K562 (cell line): Measurements from ENCODE around the gene FUNDC2. TPM values are rescaled to one million over a fixed set of nuclear protein-coding genes. Genes with fewer than 3 reads are reported as not detected.
A peak's percentile ranks its signal among the peaks of the same experiment; 100 is the strongest.

Source experiments
- ATAC-seq: fragments of 200-7000 bp; cut with Tn5 transposase; 3 replicates; pipeline ENCODE4 v1.9.1; 2020; ENCODE audit warnings: moderate library complexity
- BruUV-seq: library from RNA; stranded (reverse); fragments of 400-500 nt; replicated peaks from 2 replicates; lab custom pipeline; 2021; lab: Mats Ljungman, UMichigan
- CTCF ChIA-PET: fragments of 300-600 bp; formaldehyde crosslinking; extraction: SDS; loops from one replicate; lab custom pipeline; 2021; ENCODE audit warnings: low intra/inter-chr PET ratio; lab: Yijun Ruan, JAX
- POLR2A ChIA-PET: fragments of 300-600, 350-650 bp; sonication (Branson Sonifier 250); formaldehyde crosslinking; extraction: SDS; loops from one replicate; lab custom pipeline; 2021; ENCODE audit warnings: antibody characterized with exemption, inconsistent platforms; lab: Yijun Ruan, JAX
- DNase-seq, 4 experiments: peaks; one replicate each; pipeline versions ENCODE4 v3.0.0 to v3.0.0-alpha.2; 2011 to 2018; ENCODE audit warnings: low spot score in 3 of 4, mixed read lengths in 3 of 4; ENCODE audit errors: extremely low read depth in 1 of 4
- FAIRE-seq: peaks from 2 replicates; lab custom pipeline; 2011; peaks lifted over from hg19 to GRCh38; lab: Jason Lieb, UNC
- H2AFZ ChIP-seq: 2 replicates; pipeline ENCODE4 v1.6.0; 2011; ENCODE audit warnings: low read depth, low read length, control low read depth, inconsistent platforms
- H3K27ac ChIP-seq: fragments of 200-600 bp; 3 replicates; pipeline ENCODE4 v1.8.0; 2011; ENCODE audit warnings: low read depth, mild to moderate bottlenecking, control low read depth, inconsistent platforms, low read length, moderate library complexity, mixed read lengths; ENCODE audit errors: extremely low read depth
- H3K27me3 ChIP-seq, 2 experiments: fragments of 300-600 bp in 1 of 2; 2 replicates in 1 of 2; 3 replicates in 1 of 2; pipeline versions ENCODE4 v1.6.0 to v1.8.0; 2011; ENCODE audit warnings: inconsistent platforms in 2 of 2, low read length in 2 of 2, mild to moderate bottlenecking in 1 of 2, mixed read lengths in 1 of 2, moderate library complexity in 1 of 2; ENCODE audit not compliant: control insufficient read depth in 2 of 2, insufficient read depth in 2 of 2
- H3K36me3 ChIP-seq: fragments of 300-600 bp; 3 replicates; pipeline ENCODE4 v1.8.0; 2011; ENCODE audit warnings: mild to moderate bottlenecking, low read length, inconsistent platforms; ENCODE audit not compliant: control insufficient read depth, insufficient read depth
- H3K4me1 ChIP-seq, 2 experiments: fragments of 200-600 bp in 1 of 2; replicated peaks in 1 of 2; 2 replicates in 1 of 2; 3 replicates in 1 of 2; pipeline versions ENCODE4 v1.5.1 to v1.8.0; 2011; ENCODE audit warnings: inconsistent platforms in 2 of 2, low read length in 2 of 2, mild to moderate bottlenecking in 1 of 2, mixed read lengths in 1 of 2, moderate library complexity in 1 of 2; ENCODE audit not compliant: control insufficient read depth in 2 of 2, insufficient read depth in 2 of 2
- H3K4me2 ChIP-seq: 2 replicates; pipeline ENCODE4 v1.6.1; 2011; ENCODE audit warnings: low read length, control low read depth, inconsistent platforms, mixed read lengths; ENCODE audit not compliant: insufficient read depth
- H3K4me3 ChIP-seq: fragments of 200-600 bp; sonication (generic), shearing (Covaris generic); 2 replicates; pipeline ENCODE4 v1.5.1; 2016; ENCODE audit warnings: control low read depth, inconsistent platforms
- H3K79me2 ChIP-seq: fragments of 200-600 bp; 3 replicates; pipeline ENCODE4 v1.8.0; 2011; ENCODE audit warnings: low read length, inconsistent platforms; ENCODE audit not compliant: control insufficient read depth, insufficient read depth
- H3K9ac ChIP-seq, 2 experiments: 2 replicates each; pipeline versions ENCODE4 v1.6.0 to v1.6.1; 2011; ENCODE audit warnings: low read depth in 2 of 2, low read length in 2 of 2, control low read depth in 1 of 2, inconsistent platforms in 1 of 2, mild to moderate bottlenecking in 1 of 2, mixed read lengths in 1 of 2; ENCODE audit not compliant: insufficient read depth in 1 of 2
- H3K9me1 ChIP-seq: one replicate; pipeline ENCODE4 v1.6.0; 2011; ENCODE audit warnings: inconsistent platforms, mild to moderate bottlenecking, low read length, moderate library complexity; ENCODE audit not compliant: control insufficient read depth, insufficient read depth
- H3K9me3 ChIP-seq: replicated peaks from 2 replicates; pipeline ENCODE4 v1.5.1; 2011; ENCODE audit warnings: low read depth, low read length, inconsistent platforms; ENCODE audit not compliant: control insufficient read depth, insufficient read depth
- H4K20me1 ChIP-seq: replicated peaks from 2 replicates; pipeline ENCODE4 v1.6.1; 2011; ENCODE audit warnings: low read length, inconsistent platforms, mixed read lengths; ENCODE audit not compliant: control insufficient read depth, insufficient read depth
- CAMTA2 ChIP-seq: fragments of 250-450 bp; sonication (Bioruptor Pico); conservative IDR thresholded peaks from 2 replicates; pipeline ENCODE4 v1.5.1; 2022
- ELF2 ChIP-seq: fragments of 250-450 bp; sonication (Bioruptor Pico); IDR thresholded peaks from 2 replicates; pipeline ENCODE4 v1.5.0; 2021; ENCODE audit warnings: mild to moderate bottlenecking
- HMG20A ChIP-seq: fragments of 450-650 bp; formaldehyde crosslinking; conservative IDR thresholded peaks from 2 replicates; pipeline ENCODE4 v1.4.0; 2020; ENCODE audit warnings: mild to moderate bottlenecking, mixed read lengths
- KDM4B ChIP-seq, 2 experiments: fragments of 450-650 bp in 1 of 2; sonication (generic) in 1 of 2; IDR thresholded peaks; 2 replicates each; pipeline ENCODE4 v1.6.1; 2016 to 2017; ENCODE audit warnings: borderline replicate concordance in 2 of 2, antibody characterized with exemption in 1 of 2, low read depth in 1 of 2, mild to moderate bottlenecking in 1 of 2
- MEF2A ChIP-seq: IDR thresholded peaks from 2 replicates; pipeline ENCODE4 v1.6.1; 2011; ENCODE audit warnings: low read depth, mild to moderate bottlenecking, low read length, moderate library complexity; ENCODE audit not compliant: control insufficient read depth
- NRF1 ChIP-seq, 2 experiments: fragments of 450-650 bp; IDR thresholded peaks in 1 of 2; conservative IDR thresholded peaks in 1 of 2; 2 replicates each; pipeline ENCODE4 v1.6.1; 2014; ENCODE audit warnings: mild to moderate bottlenecking in 2 of 2
- ZEB2 ChIP-seq: fragments of 450-650 bp; IDR thresholded peaks from 2 replicates; pipeline ENCODE4 v1.6.1; 2016
- ZFP30 ChIP-seq: fragments of 250-450 bp; sonication (Bioruptor Pico); IDR thresholded peaks from 2 replicates; pipeline ENCODE4 v1.8.0; 2022; ENCODE audit warnings: moderate library complexity, mild to moderate bottlenecking, inconsistent platforms, borderline replicate concordance
- ZNF146 ChIP-seq: IDR thresholded peaks from one replicate; pipeline ENCODE4 v1.6.1; 2018; ENCODE audit warnings: missing compliant biosample characterization; ENCODE audit not compliant: unreplicated experiment
- ZNF324 ChIP-seq: fragments of 250-450 bp; sonication (Bioruptor Pico); IDR thresholded peaks from 2 replicates; pipeline ENCODE4 v1.4.0; 2020; ENCODE audit warnings: mild to moderate bottlenecking
- WGBS: fragments of 100-300 bp; shearing (Covaris generic); methylation state at CpG from one replicate; pipeline ENCODE4 v1.1.6; 2016; ENCODE audit warnings: low coverage, mixed read lengths; ENCODE audit not compliant: insufficient coverage; ENCODE audit errors: missing lambda C conversion rate; 5-methylcytosine and 5-hydroxymethylcytosine counted together
- in situ Hi-C: fragments of 300-500 bp; cut with MboI; formaldehyde crosslinking; loops from 4 replicates; pipeline ENCODE4 v1.15.0; 2018; ENCODE audit warnings: inconsistent platforms, mixed read lengths
- intact Hi-C: fragments of 100-400 bp; cut with micrococcal nuclease; formaldehyde crosslinking; loops from 2 replicates; pipeline ENCODE4 v1.14.2; 2022
- polyA plus RNA-seq, 8 experiments: library from polyadenylated mRNA; depleted of rRNA in 4 of 8; stranded (reverse) in 5 of 8; unstranded in 3 of 8; fragments of >200 nt; fragmentation: Nextera tagmentation in 2 of 8; fragmentation: Illumina TruSeq in 1 of 8; extraction: Ambion mirVana in 2 of 8; extraction: Trizol in 1 of 8; gene quantifications; 2 replicates each; pipeline versions ENCODE4 v1.2.1 to v1.2.3, GENCODE V29; 2011 to 2014; ENCODE audit warnings: inconsistent platforms in 1 of 8, missing spikeins in 1 of 8
- total RNA-seq, 7 experiments: library from RNA; depleted of rRNA in 6 of 7; stranded (reverse); fragments of >200 nt in 6 of 7; fragmentation: Illumina TruSeq in 2 of 7; extraction: Trizol in 2 of 7; gene quantifications; 2 replicates each; pipeline versions ENCODE4 v1.2.1 to v1.2.3, GENCODE V29; 2011 to 2021; ENCODE audit warnings: low replicate concordance in 1 of 7
- TF ChIP-seq, protein P1 (sequence below), 2 experiments: fragments of 450-650 bp; IDR thresholded peaks; 2 replicates each; pipeline ENCODE4 v1.6.1; 2016
- TF ChIP-seq, protein P2 (sequence below), 2 experiments: fragments of 150-350 bp in 1 of 2; IDR thresholded peaks; 2 replicates each; pipeline ENCODE4 v1.6.1; 2012 to 2016; ENCODE audit warnings: low read depth in 2 of 2, low read length in 2 of 2, mild to moderate bottlenecking in 1 of 2, moderate library complexity in 1 of 2
- TF ChIP-seq, protein P3 (sequence below): fragments of 250-450 bp; sonication (Bioruptor Pico); IDR thresholded peaks from 2 replicates; pipeline ENCODE4 v1.4.0; 2020; ENCODE audit warnings: mild to moderate bottlenecking
- TF ChIP-seq, protein P4 (sequence below): sonication (generic); formaldehyde crosslinking; IDR thresholded peaks from 2 replicates; pipeline ENCODE4 v1.4.0; 2020; ENCODE audit warnings: mild to moderate bottlenecking, missing genetic modification reagents

The FUNDC2 gene
- total and polyA plus RNA-seq, 9 of the 15 experiments (the other 6 are each of a cell fraction or from before 2014, with no cell fraction given), result 50.6 to 235 (median 123) TPM

DNA sequence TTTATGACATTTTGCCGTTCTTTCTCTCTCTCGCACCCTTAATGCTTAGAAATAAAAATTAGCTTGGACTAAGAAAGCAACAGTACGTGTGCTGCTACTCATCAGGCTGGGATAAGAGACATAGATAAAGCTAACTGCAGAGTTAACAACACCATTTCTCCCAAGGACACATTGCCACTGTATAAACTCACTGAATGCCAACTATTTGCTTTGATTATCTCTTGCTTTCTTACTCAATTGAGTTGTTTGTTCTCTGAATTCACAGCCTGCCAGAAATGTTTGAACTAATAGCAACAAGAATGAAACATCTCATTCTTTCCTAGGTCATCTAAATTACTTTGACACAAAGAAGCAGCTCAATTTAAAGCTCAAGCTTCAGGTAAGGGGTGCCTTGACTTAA lies 38.7 kb upstream of the FUNDC2 start:
- intact Hi-C loops, result loop anchor here (1.0 to 10.0 kb wide), 3 partner anchors 39 to 187 kb away; partner anchors contain the start of gene FUNDC2
- TF ChIP-seq, protein P1, sequence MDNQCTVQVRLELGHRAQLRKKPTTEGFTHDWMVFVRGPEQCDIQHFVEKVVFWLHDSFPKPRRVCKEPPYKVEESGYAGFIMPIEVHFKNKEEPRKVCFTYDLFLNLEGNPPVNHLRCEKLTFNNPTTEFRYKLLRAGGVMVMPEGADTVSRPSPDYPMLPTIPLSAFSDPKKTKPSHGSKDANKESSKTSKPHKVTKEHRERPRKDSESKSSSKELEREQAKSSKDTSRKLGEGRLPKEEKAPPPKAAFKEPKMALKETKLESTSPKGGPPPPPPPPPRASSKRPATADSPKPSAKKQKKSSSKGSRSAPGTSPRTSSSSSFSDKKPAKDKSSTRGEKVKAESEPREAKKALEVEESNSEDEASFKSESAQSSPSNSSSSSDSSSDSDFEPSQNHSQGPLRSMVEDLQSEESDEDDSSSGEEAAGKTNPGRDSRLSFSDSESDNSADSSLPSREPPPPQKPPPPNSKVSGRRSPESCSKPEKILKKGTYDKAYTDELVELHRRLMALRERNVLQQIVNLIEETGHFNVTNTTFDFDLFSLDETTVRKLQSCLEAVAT (IDR thresholded peaks at IDR 0.05), result no peak
- no peak for TF ChIP-seq MEF2A
- TF ChIP-seq, protein P2, sequence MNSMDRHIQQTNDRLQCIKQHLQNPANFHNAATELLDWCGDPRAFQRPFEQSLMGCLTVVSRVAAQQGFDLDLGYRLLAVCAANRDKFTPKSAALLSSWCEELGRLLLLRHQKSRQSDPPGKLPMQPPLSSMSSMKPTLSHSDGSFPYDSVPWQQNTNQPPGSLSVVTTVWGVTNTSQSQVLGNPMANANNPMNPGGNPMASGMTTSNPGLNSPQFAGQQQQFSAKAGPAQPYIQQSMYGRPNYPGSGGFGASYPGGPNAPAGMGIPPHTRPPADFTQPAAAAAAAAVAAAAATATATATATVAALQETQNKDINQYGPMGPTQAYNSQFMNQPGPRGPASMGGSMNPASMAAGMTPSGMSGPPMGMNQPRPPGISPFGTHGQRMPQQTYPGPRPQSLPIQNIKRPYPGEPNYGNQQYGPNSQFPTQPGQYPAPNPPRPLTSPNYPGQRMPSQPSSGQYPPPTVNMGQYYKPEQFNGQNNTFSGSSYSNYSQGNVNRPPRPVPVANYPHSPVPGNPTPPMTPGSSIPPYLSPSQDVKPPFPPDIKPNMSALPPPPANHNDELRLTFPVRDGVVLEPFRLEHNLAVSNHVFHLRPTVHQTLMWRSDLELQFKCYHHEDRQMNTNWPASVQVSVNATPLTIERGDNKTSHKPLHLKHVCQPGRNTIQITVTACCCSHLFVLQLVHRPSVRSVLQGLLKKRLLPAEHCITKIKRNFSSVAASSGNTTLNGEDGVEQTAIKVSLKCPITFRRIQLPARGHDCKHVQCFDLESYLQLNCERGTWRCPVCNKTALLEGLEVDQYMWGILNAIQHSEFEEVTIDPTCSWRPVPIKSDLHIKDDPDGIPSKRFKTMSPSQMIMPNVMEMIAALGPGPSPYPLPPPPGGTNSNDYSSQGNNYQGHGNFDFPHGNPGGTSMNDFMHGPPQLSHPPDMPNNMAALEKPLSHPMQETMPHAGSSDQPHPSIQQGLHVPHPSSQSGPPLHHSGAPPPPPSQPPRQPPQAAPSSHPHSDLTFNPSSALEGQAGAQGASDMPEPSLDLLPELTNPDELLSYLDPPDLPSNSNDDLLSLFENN (IDR thresholded peaks at IDR 0.05; ENCODE audit: low read depth in 2 of 2, low read length in 2 of 2), result no peak
- TF ChIP-seq NRF1 (conservative IDR thresholded peaks at IDR 0.05 in 1 of 2, IDR thresholded peaks at IDR 0.05 in 1 of 2), result no peak
- TF ChIP-seq KDM4B (IDR thresholded peaks at IDR 0.05; ENCODE audit: borderline replicate concordance in 2 of 2, low read depth in 1 of 2), result no peak
- TF ChIP-seq ZNF324, result no peak
- TF ChIP-seq, protein P3, sequence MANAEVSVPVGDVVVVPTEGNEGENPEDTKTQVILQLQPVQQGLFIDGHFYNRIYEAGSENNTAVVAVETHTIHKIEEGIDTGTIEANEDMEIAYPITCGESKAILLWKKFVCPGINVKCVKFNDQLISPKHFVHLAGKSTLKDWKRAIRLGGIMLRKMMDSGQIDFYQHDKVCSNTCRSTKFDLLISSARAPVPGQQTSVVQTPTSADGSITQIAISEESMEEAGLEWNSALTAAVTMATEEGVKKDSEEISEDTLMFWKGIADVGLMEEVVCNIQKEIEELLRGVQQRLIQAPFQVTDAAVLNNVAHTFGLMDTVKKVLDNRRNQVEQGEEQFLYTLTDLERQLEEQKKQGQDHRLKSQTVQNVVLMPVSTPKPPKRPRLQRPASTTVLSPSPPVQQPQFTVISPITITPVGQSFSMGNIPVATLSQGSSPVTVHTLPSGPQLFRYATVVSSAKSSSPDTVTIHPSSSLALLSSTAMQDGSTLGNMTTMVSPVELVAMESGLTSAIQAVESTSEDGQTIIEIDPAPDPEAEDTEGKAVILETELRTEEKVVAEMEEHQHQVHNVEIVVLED (CRISPR knock-in tag), result no peak
- no peak for TF ChIP-seq CAMTA2
- no peak for TF ChIP-seq HMG20A (CRISPR knock-in tag)
- TF ChIP-seq ELF2 (CRISPR knock-in tag), result no peak
- no peak for TF ChIP-seq ZNF146 (CRISPR knock-in tag)
- no peak for TF ChIP-seq ZFP30 (CRISPR knock-in tag)
- no peak for TF ChIP-seq ZEB2
- TF ChIP-seq, protein P4, sequence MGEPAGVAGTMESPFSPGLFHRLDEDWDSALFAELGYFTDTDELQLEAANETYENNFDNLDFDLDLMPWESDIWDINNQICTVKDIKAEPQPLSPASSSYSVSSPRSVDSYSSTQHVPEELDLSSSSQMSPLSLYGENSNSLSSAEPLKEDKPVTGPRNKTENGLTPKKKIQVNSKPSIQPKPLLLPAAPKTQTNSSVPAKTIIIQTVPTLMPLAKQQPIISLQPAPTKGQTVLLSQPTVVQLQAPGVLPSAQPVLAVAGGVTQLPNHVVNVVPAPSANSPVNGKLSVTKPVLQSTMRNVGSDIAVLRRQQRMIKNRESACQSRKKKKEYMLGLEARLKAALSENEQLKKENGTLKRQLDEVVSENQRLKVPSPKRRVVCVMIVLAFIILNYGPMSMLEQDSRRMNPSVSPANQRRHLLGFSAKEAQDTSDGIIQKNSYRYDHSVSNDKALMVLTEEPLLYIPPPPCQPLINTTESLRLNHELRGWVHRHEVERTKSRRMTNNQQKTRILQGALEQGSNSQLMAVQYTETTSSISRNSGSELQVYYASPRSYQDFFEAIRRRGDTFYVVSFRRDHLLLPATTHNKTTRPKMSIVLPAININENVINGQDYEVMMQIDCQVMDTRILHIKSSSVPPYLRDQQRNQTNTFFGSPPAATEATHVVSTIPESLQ (CRISPR knock-in tag), result no peak

More for the DNA sequence above, 38.7 kb upstream of the FUNDC2 start:
- Histone ChIP-seq H3K27me3 (no peaks in the 10 kb centered on the region), H3K79me2 (no peaks in the 10 kb centered on the region), H3K4me1 (0 out of 5 replicates have a peak, but pooled peaks cover 0 to 3% of the 10 kb centered on the region in 2 experiments), H3K4me2 (no peak overlapping the region), H3K4me3 (no peak overlapping the region), H3K36me3 (no peaks in the 10 kb centered on the region), H2AFZ (peak overlapping the region; percentile 9; the same call in 1 of the 2 replicates), H3K9me3 (no peaks in the 10 kb centered on the region), H3K9me1 (no peaks in the 10 kb centered on the region), H3K27ac (no peak overlapping the region), H3K9ac (no peak overlapping the region), H4K20me1 (no peaks in the 10 kb centered on the region; the same call in 1 of the 2 replicates)
- POLR2A ChIA-PET, result interaction anchor here (1.0 kb wide), 1 partner anchor 72 kb away, joined by 3 read pairs; no protein-coding TSS in a partner anchor
- DNase-seq (no peak), ATAC-seq (no peak), FAIRE-seq (no peak)
- CTCF ChIA-PET, result interaction anchor here (0.6 to 2.3 kb wide), 2 partner anchors 69 to 192 kb away, joined by 3 to 21 read pairs; no protein-coding TSS in a partner anchor
- BruUV-seq, result no TSS peak
- in situ Hi-C loops, result no loop called here
- 49% methylated on average over 3 of the region's 3 CpGs for WGBS
